Measurements from ENCODE around the gene PRKAR1B. TPM values are rescaled to one million over a fixed set of nuclear protein-coding genes. Genes with fewer than 3 reads are reported as not detected.

Gene PRKAR1B
- total RNA-seq, 2 donors from 2014 or later: 2.0 to 3.4 TPM

DNA sequence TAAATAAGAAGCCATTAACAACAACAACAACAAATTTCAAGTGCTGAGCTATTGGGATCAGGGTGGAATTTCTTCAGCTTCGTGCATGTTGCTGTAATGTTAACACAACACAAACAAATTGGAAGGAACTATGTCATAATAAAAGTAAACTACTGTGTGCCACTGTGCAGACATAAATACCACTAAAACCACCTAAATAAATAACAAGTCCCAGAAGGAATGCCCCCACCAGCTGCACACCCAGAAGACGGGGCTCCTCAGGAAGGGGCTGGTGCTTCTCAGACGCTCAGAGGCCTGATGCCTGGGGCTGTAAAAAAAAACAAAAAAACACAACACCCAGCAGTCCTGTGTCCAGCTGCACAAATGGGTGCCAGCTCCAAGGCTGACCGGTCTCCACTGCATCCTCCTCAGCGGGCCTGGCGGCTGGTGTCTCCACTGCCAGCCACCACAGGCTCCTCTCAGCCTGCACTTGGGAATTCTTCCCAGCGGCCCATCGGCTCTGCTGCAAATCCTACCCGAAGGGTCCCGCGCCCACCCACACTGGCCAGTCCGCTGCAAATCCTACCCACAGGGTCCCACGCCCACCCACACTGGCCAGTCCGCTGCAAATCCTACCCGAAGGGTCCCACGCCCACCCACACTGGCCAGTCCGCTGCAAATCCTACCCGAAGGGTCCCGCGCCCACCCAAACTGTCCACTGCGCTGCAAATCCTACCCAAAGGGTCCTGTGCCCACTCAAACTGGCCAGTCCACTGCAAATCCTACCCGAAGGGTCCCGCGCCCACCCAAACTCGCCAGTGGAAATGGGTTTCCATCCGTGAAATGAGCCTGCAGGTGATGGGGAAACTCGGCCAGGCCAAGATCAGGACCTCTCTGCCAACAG is 36.4 kb downstream of the PRKAR1B start:
- no peak overlapping the region for H3K4me3 ChIP-seq
- no peak for ATAC-seq
- no peaks in the 10 kb centered on the region for H3K27me3 ChIP-seq
- TF ChIP-seq, protein P1, sequence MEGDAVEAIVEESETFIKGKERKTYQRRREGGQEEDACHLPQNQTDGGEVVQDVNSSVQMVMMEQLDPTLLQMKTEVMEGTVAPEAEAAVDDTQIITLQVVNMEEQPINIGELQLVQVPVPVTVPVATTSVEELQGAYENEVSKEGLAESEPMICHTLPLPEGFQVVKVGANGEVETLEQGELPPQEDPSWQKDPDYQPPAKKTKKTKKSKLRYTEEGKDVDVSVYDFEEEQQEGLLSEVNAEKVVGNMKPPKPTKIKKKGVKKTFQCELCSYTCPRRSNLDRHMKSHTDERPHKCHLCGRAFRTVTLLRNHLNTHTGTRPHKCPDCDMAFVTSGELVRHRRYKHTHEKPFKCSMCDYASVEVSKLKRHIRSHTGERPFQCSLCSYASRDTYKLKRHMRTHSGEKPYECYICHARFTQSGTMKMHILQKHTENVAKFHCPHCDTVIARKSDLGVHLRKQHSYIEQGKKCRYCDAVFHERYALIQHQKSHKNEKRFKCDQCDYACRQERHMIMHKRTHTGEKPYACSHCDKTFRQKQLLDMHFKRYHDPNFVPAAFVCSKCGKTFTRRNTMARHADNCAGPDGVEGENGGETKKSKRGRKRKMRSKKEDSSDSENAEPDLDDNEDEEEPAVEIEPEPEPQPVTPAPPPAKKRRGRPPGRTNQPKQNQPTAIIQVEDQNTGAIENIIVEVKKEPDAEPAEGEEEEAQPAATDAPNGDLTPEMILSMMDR (IDR thresholded peaks at IDR 0.05): no peak
- TF ChIP-seq POLR2A (IDR thresholded peaks at IDR 0.05): no peak
- intact Hi-C loops (cut with DNase I): no loop called here
- H3K27ac ChIP-seq: no peak overlapping the region
- no peaks in the 10 kb centered on the region for H3K36me3 ChIP-seq (replicated peaks in 1 of 2; ENCODE audit: insufficient read depth in 1 of 2, low read depth in 2 of 2)
- no peak for DNase-seq
- H3K4me1 ChIP-seq: no peaks in the 10 kb centered on the region
- H3K9me3 ChIP-seq: peaks cover 0 to 5% (median 0%) of the 10 kb centered on the region in 3 donors
- 93 to 95% methylated on average over 23 to 27 of the region's 27 CpGs for WGBS, 2 donors

DNA sequence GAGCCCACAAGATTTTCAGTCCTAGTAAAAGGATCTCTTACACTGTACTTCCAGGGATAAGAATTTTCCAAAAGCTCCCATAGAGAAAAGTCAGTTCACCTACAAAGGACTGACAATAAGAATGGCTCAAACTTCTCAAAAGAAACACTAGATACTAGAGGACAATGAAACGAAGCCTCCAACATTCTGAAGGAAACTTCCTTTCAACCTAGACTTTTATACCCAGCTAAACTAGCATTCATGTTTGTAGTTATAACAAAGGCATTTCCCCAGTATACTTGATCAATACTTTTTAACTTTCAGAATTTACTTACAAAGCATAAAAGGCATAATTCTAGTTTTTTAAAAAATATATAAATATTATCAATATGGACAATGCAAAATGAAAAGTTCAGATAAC is 41.5 kb downstream of the PRKAR1B start:
- whole genome bisulfite sequencing, 2 donors: 91 to 100% methylated on average over 1 of the region's 1 CpG
- Histone ChIP-seq H3K27me3 (no peaks in the 10 kb centered on the region), H3K4me1 (no peaks in the 10 kb centered on the region), H3K36me3 (replicated peaks in 1 of 2; ENCODE audit: insufficient read depth in 1 of 2, low read depth in 2 of 2) (no peaks in the 10 kb centered on the region), H3K4me3 (no peak overlapping the region), H3K9me3 (peaks cover 0 to 8% (median 0%) of the 10 kb centered on the region in 3 donors), H3K27ac (no peak overlapping the region)
- ATAC-seq (no peak), DNase-seq (no peak)
- TF ChIP-seq, protein P1 (IDR thresholded peaks at IDR 0.05): no peak
- TF ChIP-seq POLR2A (IDR thresholded peaks at IDR 0.05): no peak
- intact Hi-C loops (cut with DNase I): no loop called here

GRCh38 chr7:684416-684815 is 42.7 kb downstream of the PRKAR1B start:
- H3K9me3 ChIP-seq: peaks cover 0 to 8% (median 0%) of the 10 kb centered on the region in 3 donors
- no peaks in the 10 kb centered on the region for H3K27me3 ChIP-seq
- H3K36me3 ChIP-seq (replicated peaks in 1 of 2; ENCODE audit: insufficient read depth in 1 of 2, low read depth in 2 of 2): no peaks in the 10 kb centered on the region
- H3K4me3 ChIP-seq: no peak overlapping the region
- H3K4me1 ChIP-seq: no peaks in the 10 kb centered on the region
- intact Hi-C loops (cut with DNase I): no loop called here
- DNase-seq (no peak), ATAC-seq (no peak)
- WGBS, 2 donors: 89% methylated on average over 9 of the region's 9 CpGs
- no peak overlapping the region for H3K27ac ChIP-seq
- TF ChIP-seq, protein P1 (IDR thresholded peaks at IDR 0.05): no peak

DNA sequence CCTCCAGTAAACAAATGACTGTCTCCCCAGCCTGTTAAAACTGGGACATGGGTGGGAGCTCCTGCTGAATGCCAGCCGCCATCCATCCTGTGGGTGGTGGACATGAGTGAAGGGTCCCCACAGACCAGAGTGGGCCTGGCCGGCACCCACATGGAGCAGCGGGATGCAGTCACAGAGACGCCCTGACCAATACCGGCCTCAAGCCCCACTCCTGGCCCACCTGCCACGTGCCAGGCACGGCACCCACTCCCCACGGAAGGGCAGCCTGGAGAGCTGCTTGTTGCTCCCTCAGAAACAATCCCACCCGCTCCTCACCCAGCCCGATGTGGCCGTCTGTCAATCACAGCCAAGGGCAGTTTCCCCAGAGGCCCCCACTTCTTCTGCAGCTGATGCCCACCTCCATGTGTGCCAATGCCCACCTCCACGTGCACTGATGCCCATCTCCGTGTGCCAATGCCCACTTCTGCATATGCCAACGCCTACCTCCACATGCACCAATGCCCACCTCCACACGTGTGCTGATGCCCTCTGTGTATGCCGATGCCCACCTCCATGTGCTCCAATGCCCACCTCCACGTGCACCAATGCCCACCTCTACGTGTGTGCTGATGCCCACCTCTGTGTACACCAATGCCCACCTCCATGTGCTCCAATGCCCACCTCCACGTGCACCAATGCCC is 43.4 kb downstream of the PRKAR1B start:
- Histone ChIP-seq H3K27me3 (no peaks in the 10 kb centered on the region), H3K4me3 (no peak overlapping the region), H3K36me3 (replicated peaks in 1 of 2; ENCODE audit: insufficient read depth in 1 of 2, low read depth in 2 of 2) (no peaks in the 10 kb centered on the region), H3K27ac (no peak overlapping the region), H3K9me3 (peaks cover 0 to 8% (median 0%) of the 10 kb centered on the region in 3 donors), H3K4me1 (no peaks in the 10 kb centered on the region)
- WGBS, 2 donors: 93 to 94% methylated on average over 13 to 18 of the region's 19 CpGs
- ATAC-seq: no peak
- DNase-seq: peak in 1 of 4 donors; percentile 5
- no peak for TF ChIP-seq POLR2A (IDR thresholded peaks at IDR 0.05)
- TF ChIP-seq, protein P1 (IDR thresholded peaks at IDR 0.05): no peak
- intact Hi-C loops (cut with DNase I): no loop called here
